ENCODE measurements around the gene MGARP. TPM values are rescaled to one million over a fixed set of nuclear protein-coding genes. Genes with fewer than 3 reads are reported as not detected.

MGARP gene
- total RNA-seq, 1 experiment from 2014 or later = 2.3 TPM

GRCh38 chr4:139234253-139234652 lies 45.8 kb downstream of the MGARP start:
- ChIA-PET CTCF (no interaction called here), POLR2A (no interaction called here)
- H3K27ac ChIP-seq (ENCODE audit: low read length) = no peak overlapping the region
- BruUV-seq (replicated peaks) = no TSS peak
- no peak overlapping the region for H3K4me3 ChIP-seq (ENCODE audit: low read depth in 2 of 2, low read length in 2 of 2)
- no peak for DNase-seq (ENCODE audit: low read depth, low spot score)
- ATAC-seq = no peak
- no peak for TF ChIP-seq POLR2AphosphoS5 (IDR thresholded peaks at IDR 0.05; ENCODE audit: low read depth, low read length)
- TF ChIP-seq REST (IDR thresholded peaks at IDR 0.05; ENCODE audit: insufficient read depth in 1 of 2, low read depth in 2 of 2, low read length in 1 of 2) = no peak
- TF ChIP-seq TCF7L2 (IDR thresholded peaks at IDR 0.05; ENCODE audit: low read depth, low read length) = no peak
- no peak for TF ChIP-seq CTCF (IDR thresholded peaks at IDR 0.05)
- no peak for TF ChIP-seq SIN3A (IDR thresholded peaks at IDR 0.05; ENCODE audit: borderline replicate concordance, insufficient read depth, low read depth, low read length)
- peaks cover 3% of the 10 kb centered on the region; the same call in 1 of the 2 replicates for H3K9me3 ChIP-seq (ENCODE audit: control insufficient read depth, insufficient read depth, low read depth, low read length)
- intact Hi-C loops (cut with micrococcal nuclease; ENCODE audit: unreplicated experiment) = no loop called here
- no peaks in the 10 kb centered on the region for H3K27me3 ChIP-seq (ENCODE audit: control insufficient read depth, insufficient read depth, low read length)
- H3K36me3 ChIP-seq (ENCODE audit: control insufficient read depth, insufficient read depth, low read length) = no peaks in the 10 kb centered on the region
- H3K4me1 ChIP-seq (ENCODE audit: control insufficient read depth, insufficient read depth, low read length) = no peaks in the 10 kb centered on the region
- in situ Hi-C loops (cut with HindIII; ENCODE audit: low pct_unique_long_range_greater_than_20kb, low sequenced_read_pairs) = no loop called here

- H3K4me1 ChIP-seq (ENCODE audit: control insufficient read depth, insufficient read depth, low read length) = no peaks in the 10 kb centered on the region
- TF ChIP-seq CTCF (IDR thresholded peaks at IDR 0.05) (peak; percentile 70; the same call in 1 of the 2 replicates), POLR2AphosphoS5 (IDR thresholded peaks at IDR 0.05; ENCODE audit: low read depth, low read length) (no peak)
- BruUV-seq (replicated peaks) = no TSS peak
- in situ Hi-C loops (cut with HindIII; ENCODE audit: low pct_unique_long_range_greater_than_20kb, low sequenced_read_pairs) = no loop called here
- no peaks in the 10 kb centered on the region for H3K27me3 ChIP-seq (ENCODE audit: control insufficient read depth, insufficient read depth, low read length)
- intact Hi-C loops (cut with micrococcal nuclease; ENCODE audit: unreplicated experiment) = loop anchor here (1.0 to 10.0 kb wide), 2 partner anchors 45 to 67 kb away; no protein-coding TSS in a partner anchor
- no peak overlapping the region for H3K4me3 ChIP-seq (ENCODE audit: low read depth in 2 of 2, low read length in 2 of 2)
- POLR2A ChIA-PET = interaction anchor here (0.7 kb wide), 1 partner anchor 14 kb away, joined by 3 read pairs; no protein-coding TSS in a partner anchor
- ATAC-seq (peak; percentile 82), DNase-seq (ENCODE audit: low read depth, low spot score) (no peak)
- no peaks in the 10 kb centered on the region for H3K36me3 ChIP-seq (ENCODE audit: control insufficient read depth, insufficient read depth, low read length)
- CTCF ChIA-PET = interaction anchor here (0.7 to 0.8 kb wide), 2 partner anchors 57 to 66 kb away, joined by 3 to 5 read pairs; no protein-coding TSS in a partner anchor
- no peaks in the 10 kb centered on the region for H3K9me3 ChIP-seq (ENCODE audit: control insufficient read depth, insufficient read depth, low read depth, low read length)
- no peak overlapping the region for H3K27ac ChIP-seq (ENCODE audit: low read length)
Observed at GRCh38 chr4:139229534-139230039, 50.4 kb downstream of the MGARP start.
